HG03280 (cell line): ENCODE results near the gene EID3.
"Not testable (repeated sequence)": the region's sequence is repeated elsewhere in the genome, so short reads cannot be mapped to it uniquely, and the experiment has no call there.

ENCODE experiments used
- ATAC-seq: cut with Tn5 transposase; IDR thresholded peaks from one replicate; pipeline ENCODE4 v1.9.1; 2021; ENCODE audit warnings: mild to moderate bottlenecking, moderate library complexity; ENCODE audit not compliant: unreplicated experiment

Gene EID3

GRCh38 chr12:104288635-104289274 is 14.8 kb upstream of the EID3 start:
- ATAC-seq: peak; percentile 51

GRCh38 chr12:104290320-104290719 is 13.2 kb upstream of the EID3 start:
- no peak for ATAC-seq

DNA sequence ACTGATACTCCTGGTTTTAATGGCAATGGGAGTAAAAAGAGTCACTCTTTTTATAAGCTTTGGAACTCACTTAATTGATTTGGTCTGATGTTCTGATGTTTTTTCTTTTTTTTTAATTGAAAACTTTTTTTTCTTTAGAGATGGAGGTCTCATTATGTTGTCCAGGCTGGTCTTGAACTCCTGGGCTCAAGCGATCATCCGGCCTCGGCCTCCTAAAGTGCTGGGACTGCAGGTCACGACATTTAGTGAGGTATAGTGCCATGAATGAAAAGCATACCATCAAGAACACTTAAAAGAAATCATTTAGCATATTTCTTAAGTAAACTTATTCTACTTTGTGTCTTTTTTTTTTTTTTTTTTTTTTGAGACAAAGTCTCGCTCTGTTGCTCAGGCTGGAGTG is 12.7 kb upstream of the EID3 start:
- ATAC-seq: no peak

DNA sequence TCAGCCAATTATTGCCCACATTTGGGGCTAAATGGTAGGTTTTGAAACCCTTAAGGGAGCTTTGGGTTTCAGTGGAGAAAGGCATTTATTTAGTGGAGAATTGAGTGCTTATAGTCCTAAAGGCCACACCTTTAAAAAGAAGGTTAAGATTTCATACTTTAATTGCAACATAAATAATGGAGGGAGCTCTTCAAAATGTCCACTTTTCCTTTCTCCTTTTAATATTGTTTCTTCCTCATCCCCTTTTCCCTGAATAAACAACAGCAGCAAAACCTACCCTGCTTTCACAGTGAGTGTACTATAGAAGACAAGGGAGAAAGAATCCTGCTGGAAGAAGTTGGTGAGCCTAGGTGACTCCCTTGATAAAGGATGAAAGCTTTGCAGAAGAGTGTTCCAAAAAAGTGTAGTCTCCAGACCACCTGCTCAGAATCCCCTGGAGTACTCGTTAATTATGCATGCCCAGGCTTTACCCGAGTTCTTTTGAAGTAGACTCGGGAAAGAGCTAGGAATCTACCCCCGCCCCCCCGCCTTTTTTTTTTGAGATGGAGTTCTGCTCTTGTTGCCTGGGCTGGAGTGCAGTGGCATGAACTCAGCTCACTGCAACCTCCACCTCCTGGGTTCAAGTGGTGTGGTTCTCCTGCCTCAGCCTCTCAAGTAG is 11.5 kb upstream of the EID3 start:
- ATAC-seq: no peak

DNA sequence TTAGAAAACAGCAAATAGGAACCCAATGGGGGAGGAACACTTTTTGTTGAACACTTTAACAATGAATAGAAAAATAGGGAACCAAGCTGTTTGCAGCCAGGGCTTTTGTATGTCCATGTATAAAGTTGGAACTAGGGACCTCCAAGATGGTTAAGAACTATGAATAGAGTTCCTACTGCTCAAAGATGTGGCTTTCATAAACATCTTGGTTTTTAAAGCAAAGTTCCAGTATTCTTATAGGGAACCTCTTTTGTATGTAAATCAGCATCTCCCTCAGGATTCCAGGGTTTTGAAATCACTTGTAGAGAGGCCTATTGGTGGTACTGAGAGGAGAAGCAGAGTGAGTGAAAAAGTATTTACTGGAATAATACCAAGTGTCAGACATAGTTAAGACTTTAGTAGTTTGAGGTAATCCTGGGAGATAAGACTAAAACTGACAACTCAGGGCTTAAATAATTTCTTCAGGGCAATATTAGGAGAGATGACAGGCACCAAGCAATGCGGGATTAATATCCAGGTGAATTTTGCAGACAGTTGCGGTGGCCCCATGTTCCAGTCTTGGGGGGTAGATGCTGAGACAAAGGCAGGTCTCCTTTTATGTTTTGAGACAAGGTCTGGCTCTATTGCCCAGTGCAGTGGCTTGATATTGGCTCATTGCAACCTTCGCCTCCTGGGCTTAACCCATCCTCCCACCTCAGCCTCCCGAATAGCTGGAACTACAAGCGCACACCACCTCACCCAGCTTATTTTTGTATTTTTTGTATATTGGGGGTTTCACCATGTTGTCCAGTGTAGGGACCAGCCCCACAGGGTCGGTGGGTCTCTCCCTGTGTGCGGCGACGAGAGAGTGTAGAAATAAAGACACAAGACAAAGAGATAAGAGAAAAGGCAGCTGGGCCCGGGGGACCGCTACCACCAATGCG is 10.4 kb upstream of the EID3 start:
- no peak for ATAC-seq

DNA sequence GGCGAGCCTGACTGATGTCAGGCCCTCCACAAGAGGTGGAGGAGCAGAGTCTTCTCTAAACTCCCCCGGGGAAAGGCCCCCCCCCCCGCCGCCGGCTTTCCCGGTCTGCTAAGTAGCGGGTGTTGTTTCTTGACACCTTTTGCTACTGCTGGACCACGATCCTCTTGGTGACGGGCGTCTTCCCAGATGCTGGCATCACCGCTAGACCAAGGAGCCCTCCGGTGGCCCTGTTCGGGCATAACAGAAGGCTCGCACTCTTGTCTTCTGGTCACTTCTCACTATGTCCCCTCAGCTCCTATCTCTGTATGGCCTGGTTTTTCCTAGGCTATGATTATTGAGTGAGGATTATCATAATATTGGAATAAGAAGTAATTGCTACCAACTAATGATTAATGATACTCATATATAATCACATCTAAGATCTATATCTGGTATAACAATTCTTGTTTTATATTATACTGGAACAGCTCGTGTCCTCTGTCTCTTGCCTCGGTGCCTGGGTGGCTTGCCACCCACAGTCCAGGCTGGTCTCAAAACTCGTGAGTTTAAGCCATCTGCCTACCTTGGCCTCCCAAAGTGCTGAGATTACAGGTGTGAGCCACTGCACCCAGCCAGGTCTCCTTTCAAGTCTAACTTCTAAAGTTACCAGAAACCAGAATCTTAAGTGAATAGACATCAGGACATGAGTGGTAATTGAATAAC is 9.2 kb upstream of the EID3 start:
- not testable (repeated sequence) for ATAC-seq

DNA sequence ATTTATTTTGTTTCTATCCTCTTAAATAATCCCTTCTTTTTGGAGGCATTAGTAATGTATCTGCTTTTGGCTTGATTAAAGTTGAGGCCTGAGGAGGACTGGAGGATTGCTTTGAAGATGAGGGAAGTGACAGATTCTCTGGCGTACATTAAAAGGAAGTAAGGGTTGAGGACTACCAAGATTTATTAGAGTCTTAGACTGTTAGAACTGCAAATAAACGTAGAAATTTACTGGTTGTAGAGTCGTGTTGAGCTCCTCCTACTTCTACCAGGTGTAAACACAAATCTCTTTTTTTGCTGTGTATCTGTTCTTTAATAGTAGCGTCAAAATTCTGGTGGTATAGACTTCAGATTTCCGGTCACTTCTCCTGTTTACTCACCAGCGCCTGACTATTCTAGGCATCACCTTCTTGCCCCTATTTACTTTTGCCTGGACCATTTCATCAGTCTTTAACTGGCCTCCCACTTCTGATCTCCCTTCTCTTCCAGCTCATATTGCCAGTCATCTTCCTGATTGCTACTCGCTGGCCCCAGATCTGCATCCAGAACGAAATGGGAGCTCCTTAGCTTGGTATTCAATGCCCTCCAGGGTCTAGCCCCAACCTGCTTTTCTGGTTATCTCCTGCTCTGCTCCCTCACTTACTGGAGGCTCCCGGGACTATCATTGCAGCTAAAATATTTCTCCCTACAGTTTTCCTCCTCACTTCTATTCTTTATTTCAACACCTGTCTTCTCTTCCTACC is 8.4 kb upstream of the EID3 start:
- no peak for ATAC-seq

DNA sequence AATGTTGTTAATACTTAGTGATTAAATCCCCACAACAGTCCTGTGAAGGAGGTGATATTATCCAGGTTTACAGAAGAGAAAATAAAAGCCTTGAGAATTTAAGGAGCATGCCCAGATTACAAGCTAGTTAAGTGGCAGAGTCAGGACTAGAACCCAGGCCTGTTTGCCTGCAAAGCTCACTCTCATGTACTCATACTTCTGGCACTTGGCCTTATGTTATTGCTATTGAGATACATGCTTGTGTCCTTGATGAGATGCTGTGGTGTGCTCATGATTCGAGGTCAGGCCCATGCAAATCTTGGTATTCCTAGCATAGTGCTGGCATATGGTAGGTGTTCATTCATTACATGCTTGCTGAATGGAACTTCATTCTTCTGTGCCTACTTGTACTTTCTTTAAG is 7.6 kb upstream of the EID3 start:
- ATAC-seq: no peak

GRCh38 chr12:104296718-104297117 is 6.8 kb upstream of the EID3 start:
- ATAC-seq: no peak

DNA sequence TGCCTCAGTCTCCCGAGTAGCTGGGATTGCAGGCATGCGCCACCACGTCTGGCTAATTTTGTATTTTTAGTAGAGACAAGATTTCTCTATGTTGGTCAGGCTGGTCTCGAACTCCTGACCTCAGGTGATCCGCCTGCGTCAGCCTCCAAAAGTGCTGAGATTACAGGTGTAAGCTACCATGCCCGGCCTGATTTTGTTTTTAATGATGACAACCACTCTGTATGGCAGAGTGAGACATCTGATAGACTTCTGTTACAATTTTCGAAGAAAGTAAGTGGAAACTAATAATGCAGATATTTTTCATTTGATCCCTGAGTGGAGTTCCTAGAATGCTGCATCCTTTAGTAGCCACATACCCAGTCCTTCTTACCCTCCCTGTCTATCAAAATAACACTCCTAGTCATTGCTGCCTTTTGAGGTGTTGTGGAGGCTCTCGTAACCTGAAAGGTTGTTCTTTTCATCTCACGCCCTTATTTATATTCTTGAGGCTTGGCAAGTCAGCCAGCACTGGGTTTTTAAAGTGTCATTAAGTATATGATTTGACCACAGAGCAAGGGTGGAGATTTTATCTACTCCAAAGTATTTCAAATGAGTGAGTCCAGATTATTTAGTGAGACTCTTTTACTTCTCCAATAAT is 5.9 kb upstream of the EID3 start:
- ATAC-seq: no peak

- ATAC-seq: no peak
Measured at GRCh38 chr12:104299842-104300481, 3.6 kb upstream of the EID3 start.

- no peak for ATAC-seq
Measured at GRCh38 chr12:104304261-104305009, 896 bp downstream of the EID3 start.

DNA sequence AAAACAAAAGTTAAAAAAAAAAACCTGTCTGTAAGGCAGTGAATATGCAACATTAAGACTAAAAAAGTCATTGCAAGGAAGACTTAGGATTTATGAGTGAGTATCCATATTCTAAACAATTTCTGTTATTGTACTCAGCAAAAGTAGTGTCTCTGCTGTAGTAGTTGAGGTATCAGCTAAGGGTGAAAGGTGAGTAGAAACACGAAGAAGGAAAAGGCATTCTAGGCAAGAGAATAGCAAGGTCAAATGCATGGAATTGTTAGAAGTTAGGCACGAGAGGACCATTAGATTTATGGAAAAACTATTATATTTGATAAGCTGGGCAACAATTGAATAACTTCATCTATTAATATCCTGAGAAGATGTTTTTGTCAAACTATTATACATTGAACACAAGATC is 1.8 kb downstream of the EID3 start:
- ATAC-seq: no peak

DNA sequence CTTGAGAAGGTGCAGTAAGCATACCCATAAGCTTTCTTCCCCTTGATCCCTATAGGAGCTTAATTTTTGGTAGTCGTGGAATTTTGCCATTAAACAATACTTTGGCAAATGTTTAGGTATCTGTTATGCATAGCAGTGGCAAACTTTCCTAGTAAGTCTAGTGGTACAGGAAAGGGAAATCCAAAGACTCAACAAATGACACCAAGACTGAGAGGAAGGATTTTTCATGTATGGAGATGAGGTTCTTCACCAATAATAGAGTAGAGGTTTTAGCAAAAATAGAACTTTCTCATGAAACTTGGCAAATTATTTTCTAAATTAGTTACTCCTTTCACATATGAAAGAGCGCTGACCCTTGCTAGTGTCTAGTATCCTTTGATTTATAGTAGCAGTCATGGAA is 2.8 kb downstream of the EID3 start:
- ATAC-seq: no peak

GRCh38 chr12:104306943-104307654 is 3.6 kb downstream of the EID3 start:
- no peak for ATAC-seq

- ATAC-seq: no peak
Measured at GRCh38 chr12:104307655-104308000, 4.1 kb downstream of the EID3 start.

DNA sequence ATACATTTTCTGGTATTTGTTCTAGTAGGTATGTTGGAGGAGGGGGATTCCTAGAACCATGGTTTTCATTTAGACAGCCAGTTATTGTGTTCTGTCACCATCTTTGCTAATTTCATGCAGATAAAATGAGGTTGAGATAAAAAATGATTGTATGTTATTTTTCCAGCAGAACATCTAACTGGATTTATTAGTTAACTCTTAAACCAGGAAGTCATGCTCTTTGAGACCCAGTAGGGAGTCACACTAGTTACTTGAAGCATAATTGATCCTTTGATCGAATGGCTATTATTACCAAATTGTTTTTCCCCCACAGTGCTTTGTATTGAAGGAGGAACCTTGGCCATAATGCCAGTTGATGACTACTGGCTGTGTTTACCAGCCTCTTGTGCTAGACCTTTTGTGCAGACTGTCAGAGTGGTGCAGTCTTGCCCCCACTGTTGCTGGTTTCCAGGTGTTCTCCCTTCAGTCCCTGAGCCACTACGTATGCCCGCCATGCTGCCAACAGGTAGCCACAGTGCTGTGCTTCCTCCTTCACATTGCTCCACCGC is 6.0 kb downstream of the EID3 start:
- ATAC-seq: no peak
